Fibroblast of lung (primary cell): ENCODE results near the gene SERINC5. TPM values are rescaled to one million over a fixed set of nuclear protein-coding genes. Genes with fewer than 3 reads are reported as not detected.

Experiments used
- DNase-seq, 2 donors: peaks; one replicate each; pipeline versions ENCODE4 v3.0.0 to v3.0.0-alpha.2; 2010; ENCODE audit warnings: low read depth in 2 of 2
- H2AFZ ChIP-seq: 2 replicates; pipeline ENCODE4 v1.5.1; 2012; ENCODE audit warnings: low read length, control low read depth, inconsistent platforms
- H3K27ac ChIP-seq: 2 replicates; pipeline ENCODE4 v1.5.1; 2011; ENCODE audit warnings: low read length, control low read depth; ENCODE audit not compliant: insufficient read depth
- H3K27me3 ChIP-seq: 2 replicates; pipeline ENCODE4 v1.5.1; 2011; ENCODE audit warnings: mild to moderate bottlenecking, low read length; ENCODE audit not compliant: control insufficient read depth, insufficient read depth
- H3K36me3 ChIP-seq: 2 replicates; pipeline ENCODE4 v1.5.1; 2011; ENCODE audit warnings: low read length; ENCODE audit not compliant: control insufficient read depth, insufficient read depth
- H3K4me1 ChIP-seq: 2 replicates; pipeline ENCODE4 v1.5.1; 2011; ENCODE audit warnings: low read length; ENCODE audit not compliant: control insufficient read depth, insufficient read depth; ENCODE audit errors: extremely low read depth
- H3K4me2 ChIP-seq: 2 replicates; pipeline ENCODE4 v1.5.1; 2011; ENCODE audit warnings: low read length, control low read depth; ENCODE audit not compliant: insufficient read depth; ENCODE audit errors: extremely low read depth
- H3K4me3 ChIP-seq, 4 experiments: fragments of 200-600 bp in 1 of 4; sonication (generic) in 1 of 4; replicated peaks in 1 of 4; 2 replicates each; pipeline ENCODE4 v1.5.1; 2011 to 2016; ENCODE audit warnings: low read length in 4 of 4, low read depth in 3 of 4, mild to moderate bottlenecking in 3 of 4, control low read depth in 2 of 4, inconsistent platforms in 1 of 4, mixed read lengths in 1 of 4; ENCODE audit not compliant: insufficient read depth in 1 of 4; ENCODE audit errors: control extremely low read depth in 1 of 4
- H3K79me2 ChIP-seq: 2 replicates; pipeline ENCODE4 v1.5.1; 2012; ENCODE audit warnings: mild to moderate bottlenecking, low read length, inconsistent platforms; ENCODE audit not compliant: control insufficient read depth, insufficient read depth
- H3K9ac ChIP-seq: 2 replicates; pipeline ENCODE4 v1.5.1; 2011; ENCODE audit warnings: mild to moderate bottlenecking, low read length, control low read depth; ENCODE audit not compliant: insufficient read depth
- H3K9me3 ChIP-seq: 2 replicates; pipeline ENCODE4 v1.5.1; 2012; ENCODE audit warnings: low read depth, low read length; ENCODE audit not compliant: control insufficient read depth, insufficient read depth
- H4K20me1 ChIP-seq: 2 replicates; pipeline ENCODE4 v1.5.1; 2011; ENCODE audit warnings: low read length; ENCODE audit not compliant: control insufficient read depth, insufficient read depth; ENCODE audit errors: extremely low read depth
- CTCF ChIP-seq, 2 donors: IDR thresholded peaks in 1 of 2; conservative IDR thresholded peaks in 1 of 2; 1 replicate in 1 of 2; 2 replicates in 1 of 2; pipeline ENCODE4 v1.5.1; 2011 to 2012; ENCODE audit warnings: low read length in 2 of 2, control low read depth in 1 of 2, inconsistent platforms in 1 of 2, low read depth in 1 of 2, mild to moderate bottlenecking in 1 of 2
- EZH2 ChIP-seq: IDR thresholded peaks from 2 replicates; pipeline ENCODE4 v1.5.1; 2012; ENCODE audit warnings: low read length, control low read depth, mild to moderate bottlenecking; ENCODE audit errors: missing control alignments
- polyA plus RNA-seq, 2 donors: library from polyadenylated mRNA; depleted of rRNA in 1 of 2; stranded (reverse) in 1 of 2; unstranded in 1 of 2; fragments of >200 nt; gene quantifications; 2 replicates each; pipeline ENCODE4 v1.2.1, GENCODE V29; 2011 to 2012; ENCODE audit warnings: missing spikeins in 1 of 2
- total RNA-seq: library from RNA; depleted of rRNA; stranded (reverse); fragments of >200 nt; gene quantifications from 2 replicates; pipeline ENCODE4 v1.2.1, GENCODE V29; 2014

The SERINC5 gene
- total and polyA plus RNA-seq, 2 donors (not counting 1 experiment from before 2014, with no cell fraction given) = 9.5 to 10.9 TPM

GRCh38 chr5:80246001-80246758 lies 9.7 kb downstream of the SERINC5 start:
- H3K4me1 ChIP-seq = peaks cover 6% of the 10 kb centered on the region
- no peak overlapping the region for H3K9ac ChIP-seq
- H3K27ac ChIP-seq = peak overlapping the region; percentile 50
- TF ChIP-seq EZH2 = no peak
- TF ChIP-seq CTCF (conservative IDR thresholded peaks at IDR 0.05 in 1 of 2, IDR thresholded peaks at IDR 0.05 in 1 of 2; ENCODE audit: low read depth in 1 of 2, low read length in 2 of 2) = no peak
- peak; percentile 74 to 82 for DNase-seq
- H3K79me2 ChIP-seq = no peaks in the 10 kb centered on the region
- peak overlapping the region in 3 of 4 experiments; percentile 6 to 24 (median 9) for H3K4me3 ChIP-seq
- H3K4me2 ChIP-seq = peak overlapping the region; percentile 75
- no peaks in the 10 kb centered on the region for H3K27me3 ChIP-seq
- no peaks in the 10 kb centered on the region for H4K20me1 ChIP-seq
- H3K36me3 ChIP-seq = no peaks in the 10 kb centered on the region
- H2AFZ ChIP-seq = no peak overlapping the region
- no peaks in the 10 kb centered on the region for H3K9me3 ChIP-seq

- DNase-seq = no peak
- Histone ChIP-seq H2AFZ (no peak overlapping the region), H3K27ac (no peak overlapping the region), H3K79me2 (no peaks in the 10 kb centered on the region), H3K27me3 (no peaks in the 10 kb centered on the region), H3K9me3 (no peaks in the 10 kb centered on the region), H3K4me1 (peaks cover 12% of the 10 kb centered on the region), H3K4me3 (no peak overlapping the region), H3K9ac (no peak overlapping the region), H3K36me3 (no peaks in the 10 kb centered on the region), H3K4me2 (no peak overlapping the region), H4K20me1 (no peaks in the 10 kb centered on the region)
- TF ChIP-seq EZH2 (no peak), CTCF (conservative IDR thresholded peaks at IDR 0.05 in 1 of 2, IDR thresholded peaks at IDR 0.05 in 1 of 2; ENCODE audit: low read depth in 1 of 2, low read length in 2 of 2) (no peak)
These were observed 12.3 kb downstream of the SERINC5 start for GRCh38 chr5:80243567-80243966.

DNA sequence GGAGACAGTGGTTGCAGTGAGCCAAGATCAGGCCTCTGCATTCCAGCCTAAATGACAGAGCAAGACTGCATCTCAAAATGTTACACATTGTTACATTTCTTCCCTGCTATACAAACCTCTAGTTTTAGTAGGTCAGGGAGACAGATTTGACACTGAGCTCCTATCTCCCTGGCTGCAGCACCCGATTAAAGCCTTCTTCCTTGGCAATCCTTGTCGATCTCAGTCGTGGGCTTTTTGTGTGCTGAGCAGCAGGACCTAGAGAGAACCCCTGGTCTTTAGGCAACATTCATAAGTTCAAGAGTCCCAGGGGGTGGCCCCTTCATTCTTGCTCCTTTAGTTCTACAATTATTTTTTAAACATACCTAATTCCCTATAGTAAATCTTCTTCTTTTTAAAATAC lies 13.0 kb downstream of the SERINC5 start:
- H3K4me2 ChIP-seq = no peak overlapping the region
- H4K20me1 ChIP-seq = no peaks in the 10 kb centered on the region
- no peak for TF ChIP-seq CTCF (conservative IDR thresholded peaks at IDR 0.05 in 1 of 2, IDR thresholded peaks at IDR 0.05 in 1 of 2; ENCODE audit: low read depth in 1 of 2, low read length in 2 of 2)
- no peak for TF ChIP-seq EZH2
- no peaks in the 10 kb centered on the region for H3K79me2 ChIP-seq
- no peaks in the 10 kb centered on the region for H3K9me3 ChIP-seq
- DNase-seq = no peak
- H3K27me3 ChIP-seq = no peaks in the 10 kb centered on the region
- no peaks in the 10 kb centered on the region for H3K36me3 ChIP-seq
- no peak overlapping the region for H3K4me3 ChIP-seq
- peaks cover 12% of the 10 kb centered on the region for H3K4me1 ChIP-seq
- H2AFZ ChIP-seq = no peak overlapping the region
- H3K9ac ChIP-seq = no peak overlapping the region
- H3K27ac ChIP-seq = no peak overlapping the region
